ENCODE results near the gene CTDNEP1.

CTDNEP1 gene

GRCh38 chr17:7251661-7252175 lies at the start of gene CTDNEP1:
CTDNEP1 (minus strand) TSS chr17:7251734; CDS start chr17:7251296, 438 bp downstream.
- DNase-seq: peak; percentile 98

GRCh38 chr17:7296189-7296861 lies 44.8 kb upstream of the CTDNEP1 start:
- peak; percentile 54 for DNase-seq

- DNase-seq: no peak
Measured at GRCh38 chr17:7295230-7296180, 44.0 kb upstream of the CTDNEP1 start.

- peak; percentile 77 for DNase-seq
Measured at GRCh38 chr17:7294614-7295153, 43.1 kb upstream of the CTDNEP1 start, which contains the start of gene YBX2. YBX2 (minus strand) TSS chr17:7294639; CDS start chr17:7294500, 139 bp downstream.

- DNase-seq: no peak
Measured at GRCh38 chr17:7293816-7294613, 42.5 kb upstream of the CTDNEP1 start.

GRCh38 chr17:7293159-7293558 lies 41.6 kb upstream of the CTDNEP1 start:
- no peak for DNase-seq

- no peak for DNase-seq
Measured at GRCh38 chr17:7292729-7293128, 41.2 kb upstream of the CTDNEP1 start.

GRCh38 chr17:7292194-7292593 lies 40.7 kb upstream of the CTDNEP1 start:
- DNase-seq: no peak

GRCh38 chr17:7290685-7291084 lies 39.2 kb upstream of the CTDNEP1 start:
- DNase-seq: no peak

GRCh38 chr17:7290166-7290565 lies 38.6 kb upstream of the CTDNEP1 start:
- DNase-seq: no peak

- DNase-seq: no peak
Measured at GRCh38 chr17:7289256-7290032, 37.9 kb upstream of the CTDNEP1 start.

- no peak for DNase-seq
Measured at GRCh38 chr17:7285679-7286078, 34.1 kb upstream of the CTDNEP1 start.

GRCh38 chr17:7284911-7285310 lies 33.4 kb upstream of the CTDNEP1 start:
- DNase-seq: no peak

GRCh38 chr17:7283471-7284216 lies 32.1 kb upstream of the CTDNEP1 start:
- DNase-seq: no peak

GRCh38 chr17:7282752-7283321 lies 31.3 kb upstream of the CTDNEP1 start:
- DNase-seq: no peak

GRCh38 chr17:7281953-7282751 lies 30.6 kb upstream of the CTDNEP1 start:
- DNase-seq: no peak

GRCh38 chr17:7281074-7281952 lies 29.8 kb upstream of the CTDNEP1 start, which contains the start of gene SLC2A4:
SLC2A4 (plus strand) TSS chr17:7281718; CDS start chr17:7281935, 217 bp downstream.
- peak; percentile 24 for DNase-seq

GRCh38 chr17:7280519-7281073 lies 29.1 kb upstream of the CTDNEP1 start:
- peak; percentile 61 for DNase-seq

Measured in NCI-H1092 treated with DMSO at 0.1 percent for 48 hours (cell line).